Measurements from ENCODE around the gene PADI1.

GRCh38 chr1:17185485-17185860 is 19.5 kb upstream of the PADI1 start:
- TF ChIP-seq ZNF274 (IDR thresholded peaks at IDR 0.05; ENCODE audit: low read depth, low read length): no peak
- no peak for TF ChIP-seq SUZ12 (IDR thresholded peaks at IDR 0.05; ENCODE audit: extremely low read depth, insufficient read depth, insufficient read length)
- no peak for TF ChIP-seq YY1 (IDR thresholded peaks at IDR 0.05; ENCODE audit: insufficient read depth, insufficient read length)

Measured in NT2/D1 (cell line).